SU-DHL-6 (cell line): ENCODE results near the gene TACC3.

Experiments
- CTCF ChIP-seq: fragments of 200-600 bp; sonication (generic); IDR thresholded peaks from one replicate; pipeline ENCODE4 v1.5.1; 2017; ENCODE audit warnings: antibody characterized with exemption, mild to moderate bottlenecking, low read length, moderate library complexity; ENCODE audit not compliant: insufficient read depth, poor library complexity, severe bottlenecking
- EZH2phosphoT487 ChIP-seq: fragments of 200-600 bp; sonication (generic), shearing (Covaris generic); conservative IDR thresholded peaks from 2 replicates; pipeline ENCODE4 v1.6.1; 2018; ENCODE audit warnings: mild to moderate bottlenecking, antibody characterized with exemption, low read length, moderate library complexity, mixed read lengths

GRCh38 chr4:1759818-1760223, 38.5 kb downstream of the TACC3 start:
- TF ChIP-seq CTCF (peak; percentile 11), EZH2phosphoT487 (no peak)
